Fibroblast of lung (primary cell): ENCODE measurements around the gene NLRP13. TPM values are rescaled to one million over a fixed set of nuclear protein-coding genes. Genes with fewer than 3 reads are reported as not detected.

Experiments used
- DNase-seq, 2 donors: peaks; one replicate each; pipeline versions ENCODE4 v3.0.0 to v3.0.0-alpha.2; 2010; ENCODE audit warnings: low read depth in 2 of 2
- H2AFZ ChIP-seq: 2 replicates; pipeline ENCODE4 v1.5.1; 2012; ENCODE audit warnings: low read length, control low read depth, inconsistent platforms
- H3K27ac ChIP-seq: 2 replicates; pipeline ENCODE4 v1.5.1; 2011; ENCODE audit warnings: low read length, control low read depth; ENCODE audit not compliant: insufficient read depth
- H3K27me3 ChIP-seq: 2 replicates; pipeline ENCODE4 v1.5.1; 2011; ENCODE audit warnings: mild to moderate bottlenecking, low read length; ENCODE audit not compliant: control insufficient read depth, insufficient read depth
- H3K36me3 ChIP-seq: 2 replicates; pipeline ENCODE4 v1.5.1; 2011; ENCODE audit warnings: low read length; ENCODE audit not compliant: control insufficient read depth, insufficient read depth
- H3K4me1 ChIP-seq: 2 replicates; pipeline ENCODE4 v1.5.1; 2011; ENCODE audit warnings: low read length; ENCODE audit not compliant: control insufficient read depth, insufficient read depth; ENCODE audit errors: extremely low read depth
- H3K4me2 ChIP-seq: 2 replicates; pipeline ENCODE4 v1.5.1; 2011; ENCODE audit warnings: low read length, control low read depth; ENCODE audit not compliant: insufficient read depth; ENCODE audit errors: extremely low read depth
- H3K4me3 ChIP-seq, 4 experiments: fragments of 200-600 bp in 1 of 4; sonication (generic) in 1 of 4; replicated peaks in 1 of 4; 2 replicates each; pipeline ENCODE4 v1.5.1; 2011 to 2016; ENCODE audit warnings: low read length in 4 of 4, low read depth in 3 of 4, mild to moderate bottlenecking in 3 of 4, control low read depth in 2 of 4, inconsistent platforms in 1 of 4, mixed read lengths in 1 of 4; ENCODE audit not compliant: insufficient read depth in 1 of 4; ENCODE audit errors: control extremely low read depth in 1 of 4
- H3K79me2 ChIP-seq: 2 replicates; pipeline ENCODE4 v1.5.1; 2012; ENCODE audit warnings: mild to moderate bottlenecking, low read length, inconsistent platforms; ENCODE audit not compliant: control insufficient read depth, insufficient read depth
- H3K9ac ChIP-seq: 2 replicates; pipeline ENCODE4 v1.5.1; 2011; ENCODE audit warnings: mild to moderate bottlenecking, low read length, control low read depth; ENCODE audit not compliant: insufficient read depth
- H3K9me3 ChIP-seq: 2 replicates; pipeline ENCODE4 v1.5.1; 2012; ENCODE audit warnings: low read depth, low read length; ENCODE audit not compliant: control insufficient read depth, insufficient read depth
- H4K20me1 ChIP-seq: 2 replicates; pipeline ENCODE4 v1.5.1; 2011; ENCODE audit warnings: low read length; ENCODE audit not compliant: control insufficient read depth, insufficient read depth; ENCODE audit errors: extremely low read depth
- CTCF ChIP-seq, 2 donors: IDR thresholded peaks in 1 of 2; conservative IDR thresholded peaks in 1 of 2; 1 replicate in 1 of 2; 2 replicates in 1 of 2; pipeline ENCODE4 v1.5.1; 2011 to 2012; ENCODE audit warnings: low read length in 2 of 2, control low read depth in 1 of 2, inconsistent platforms in 1 of 2, low read depth in 1 of 2, mild to moderate bottlenecking in 1 of 2
- EZH2 ChIP-seq: IDR thresholded peaks from 2 replicates; pipeline ENCODE4 v1.5.1; 2012; ENCODE audit warnings: low read length, control low read depth, mild to moderate bottlenecking; ENCODE audit errors: missing control alignments
- polyA plus RNA-seq, 2 donors: library from polyadenylated mRNA; depleted of rRNA in 1 of 2; stranded (reverse) in 1 of 2; unstranded in 1 of 2; fragments of >200 nt; gene quantifications; 2 replicates each; pipeline ENCODE4 v1.2.1, GENCODE V29; 2011 to 2012; ENCODE audit warnings: missing spikeins in 1 of 2
- total RNA-seq: library from RNA; depleted of rRNA; stranded (reverse); fragments of >200 nt; gene quantifications from 2 replicates; pipeline ENCODE4 v1.2.1, GENCODE V29; 2014

Gene NLRP13
- total and polyA plus RNA-seq, 2 donors (not counting 1 experiment from before 2014, with no cell fraction given), result not detected

- Histone ChIP-seq H3K9ac (no peak overlapping the region), H3K27ac (no peak overlapping the region), H2AFZ (no peak overlapping the region), H3K36me3 (no peaks in the 10 kb centered on the region), H3K4me1 (no peaks in the 10 kb centered on the region), H3K4me2 (no peak overlapping the region), H3K4me3 (no peak overlapping the region), H3K9me3 (no peaks in the 10 kb centered on the region), H3K79me2 (no peaks in the 10 kb centered on the region), H3K27me3 (no peaks in the 10 kb centered on the region), H4K20me1 (no peaks in the 10 kb centered on the region)
- DNase-seq, result no peak
- TF ChIP-seq EZH2 (no peak), CTCF (conservative IDR thresholded peaks at IDR 0.05 in 1 of 2, IDR thresholded peaks at IDR 0.05 in 1 of 2; ENCODE audit: low read depth in 1 of 2, low read length in 2 of 2) (no peak)
Measured at GRCh38 chr19:55962186-55962585, 30.1 kb upstream of the NLRP13 start.

- TF ChIP-seq EZH2, result no peak
- no peak for TF ChIP-seq CTCF (conservative IDR thresholded peaks at IDR 0.05 in 1 of 2, IDR thresholded peaks at IDR 0.05 in 1 of 2; ENCODE audit: low read depth in 1 of 2, low read length in 2 of 2)
- H3K27ac ChIP-seq, result no peak overlapping the region
- no peaks in the 10 kb centered on the region for H3K79me2 ChIP-seq
- H3K36me3 ChIP-seq, result no peaks in the 10 kb centered on the region
- H3K4me1 ChIP-seq, result no peaks in the 10 kb centered on the region
- H3K4me3 ChIP-seq, result no peak overlapping the region
- DNase-seq, result no peak
- no peaks in the 10 kb centered on the region for H4K20me1 ChIP-seq
- no peak overlapping the region for H2AFZ ChIP-seq
- H3K9me3 ChIP-seq, result no peaks in the 10 kb centered on the region
- no peak overlapping the region for H3K9ac ChIP-seq
- H3K4me2 ChIP-seq, result no peak overlapping the region
- H3K27me3 ChIP-seq, result no peaks in the 10 kb centered on the region
Measured at GRCh38 chr19:55959996-55960675, 28.0 kb upstream of the NLRP13 start.

- H3K9ac ChIP-seq, result no peak overlapping the region
- no peak overlapping the region for H3K27ac ChIP-seq
- no peaks in the 10 kb centered on the region for H4K20me1 ChIP-seq
- no peaks in the 10 kb centered on the region for H3K79me2 ChIP-seq
- DNase-seq, result no peak
- H3K27me3 ChIP-seq, result no peaks in the 10 kb centered on the region
- TF ChIP-seq CTCF (conservative IDR thresholded peaks at IDR 0.05 in 1 of 2, IDR thresholded peaks at IDR 0.05 in 1 of 2; ENCODE audit: low read depth in 1 of 2, low read length in 2 of 2), result no peak
- TF ChIP-seq EZH2, result no peak
- H3K9me3 ChIP-seq, result no peaks in the 10 kb centered on the region
- H3K4me1 ChIP-seq, result no peaks in the 10 kb centered on the region
- no peaks in the 10 kb centered on the region for H3K36me3 ChIP-seq
- no peak overlapping the region for H2AFZ ChIP-seq
- H3K4me3 ChIP-seq, result no peak overlapping the region
- no peak overlapping the region for H3K4me2 ChIP-seq
Measured at GRCh38 chr19:55958356-55958755, 26.2 kb upstream of the NLRP13 start.
